HCT116 (cell line): ENCODE data around the gene NMS. TPM values are rescaled to one million over a fixed set of nuclear protein-coding genes. Genes with fewer than 3 reads are reported as not detected.

Source experiments
- ATAC-seq: fragments of 200-7000 bp; cut with Tn5 transposase; 2 replicates; pipeline ENCODE4 v1.9.1; 2020; ENCODE audit warnings: mild to moderate bottlenecking, moderate library complexity
- BruUV-seq: library from RNA; stranded (reverse); fragments of 400-500 nt; replicated peaks from 2 replicates; lab custom pipeline; 2021; lab: Mats Ljungman, UMichigan
- CTCF ChIA-PET: fragments of 300-600 bp; sonication (Branson Sonifier 250); formaldehyde crosslinking; loops from one replicate; lab custom pipeline; 2021; ENCODE audit warnings: antibody characterized with exemption; lab: Charles Lee
- POLR2A ChIA-PET: fragments of 300-600, 350-600 bp; sonication (Branson Sonifier 250); formaldehyde crosslinking; loops from one replicate; lab custom pipeline; 2021; ENCODE audit warnings: antibody characterized with exemption; lab: Charles Lee
- RAD21 ChIA-PET, 2 experiments: fragments of 300-600 bp; sonication (Branson Sonifier 250); formaldehyde crosslinking; loops; one replicate each; lab custom pipeline; 2023; ENCODE audit warnings: low total read pairs in 2 of 2; ENCODE audit not compliant: uncharacterized antibody in 2 of 2, unreplicated experiment in 2 of 2, low non-redundant PET in 1 of 2; lab: Charles Lee
- DNase-seq: peaks from one replicate; pipeline ENCODE4 v3.0.0-alpha.2; 2010; ENCODE audit warnings: low read depth, low spot score
- H2AFZ ChIP-seq: fragments of 200-600 bp; shearing (Covaris generic), sonication (generic); 2 replicates; pipeline ENCODE4 v1.6.1; 2017; ENCODE audit warnings: low read depth, mixed run types, mixed read lengths, antibody characterized with exemption, low read length; ENCODE audit not compliant: poor library complexity, severe bottlenecking
- H3K27ac ChIP-seq: 2 replicates; pipeline ENCODE4 v1.5.1; 2012; ENCODE audit warnings: low read depth, low read length
- H3K27me3 ChIP-seq: fragments of 200-600 bp; sonication (generic); 2 replicates; pipeline ENCODE4 v1.6.1; 2016; ENCODE audit warnings: mixed run types, low read length, mixed read lengths; ENCODE audit not compliant: insufficient read depth
- H3K36me3 ChIP-seq, 2 experiments: fragments of 200-500 bp in 1 of 2; fragments of 200-600 bp in 1 of 2; sonication (Bioruptor generic) in 1 of 2; sonication (generic) in 1 of 2; 2 replicates each; pipeline versions ENCODE4 v1.5.1 to v1.6.1; 2014 to 2016; ENCODE audit warnings: low read length in 2 of 2, inconsistent platforms in 1 of 2, mixed read lengths in 1 of 2, mixed run types in 1 of 2; ENCODE audit not compliant: insufficient read depth in 2 of 2, control insufficient read depth in 1 of 2
- H3K4me1 ChIP-seq, 2 experiments: fragments of 200-600 bp in 1 of 2; sonication (generic) in 1 of 2; 2 replicates each; pipeline versions ENCODE4 v1.5.1 to v1.6.1; 2012 to 2017; ENCODE audit warnings: low read length in 2 of 2, inconsistent platforms in 1 of 2, mild to moderate bottlenecking in 1 of 2, mixed read lengths in 1 of 2, mixed run types in 1 of 2, moderate library complexity in 1 of 2; ENCODE audit not compliant: insufficient read depth in 2 of 2, control insufficient read depth in 1 of 2
- H3K4me2 ChIP-seq: fragments of 200-600 bp; sonication (generic); 2 replicates; pipeline ENCODE4 v1.6.1; 2017; ENCODE audit warnings: mixed run types, low read length, mixed read lengths
- H3K4me3 ChIP-seq, 2 experiments: fragments of 200-600 bp in 1 of 2; sonication (generic) in 1 of 2; replicated peaks in 1 of 2; 2 replicates each; pipeline ENCODE4 v1.5.1; 2011 to 2016; ENCODE audit warnings: low read length in 2 of 2, control low read depth in 1 of 2, low read depth in 1 of 2, mild to moderate bottlenecking in 1 of 2, mixed read lengths in 1 of 2, mixed run types in 1 of 2
- H3K79me2 ChIP-seq: fragments of 200-600 bp; sonication (generic); 2 replicates; pipeline ENCODE4 v1.6.1; 2017; ENCODE audit warnings: mild to moderate bottlenecking, mixed run types, low read length, moderate library complexity, mixed read lengths; ENCODE audit not compliant: insufficient read depth
- H3K9ac ChIP-seq: fragments of 200-600 bp; sonication (generic); 2 replicates; pipeline ENCODE4 v1.6.1; 2016; ENCODE audit warnings: low read length, mixed read lengths
- H3K9me2 ChIP-seq: fragments of 200-600 bp; sonication (generic), shearing (Covaris generic); 2 replicates; pipeline ENCODE4 v1.6.1; 2017; ENCODE audit warnings: mixed run types, mild to moderate bottlenecking, moderate library complexity; ENCODE audit not compliant: insufficient read depth
- H3K9me3 ChIP-seq, 2 experiments: fragments of 200-500 bp in 1 of 2; fragments of 200-600 bp in 1 of 2; sonication (Bioruptor generic) in 1 of 2; sonication (generic) in 1 of 2; 2 replicates each; pipeline ENCODE4 v1.6.1; 2014 to 2017; ENCODE audit warnings: low read length in 2 of 2, mixed read lengths in 2 of 2, inconsistent platforms in 1 of 2, low read depth in 1 of 2, mild to moderate bottlenecking in 1 of 2, mixed run types in 1 of 2, moderate library complexity in 1 of 2; ENCODE audit not compliant: control insufficient read depth in 1 of 2, insufficient read depth in 1 of 2
- H4K20me1 ChIP-seq: fragments of 200-600 bp; sonication (generic), shearing (Covaris generic); 2 replicates; pipeline ENCODE4 v1.6.1; 2017; ENCODE audit warnings: mixed run types, mild to moderate bottlenecking, moderate library complexity; ENCODE audit not compliant: insufficient read depth
- CBX3 ChIP-seq: IDR thresholded peaks from 2 replicates; pipeline ENCODE4 v1.6.1; 2012; ENCODE audit warnings: low read depth
- CEBPB ChIP-seq: IDR thresholded peaks from 2 replicates; pipeline ENCODE4 v1.6.1; 2012; ENCODE audit warnings: low read depth
- ELF1 ChIP-seq: IDR thresholded peaks from 2 replicates; pipeline ENCODE4 v1.6.1; 2012; ENCODE audit warnings: low read depth, borderline replicate concordance
- EZH2 ChIP-seq: fragments of 200-600 bp; sonication (generic); IDR thresholded peaks from 2 replicates; pipeline ENCODE4 v1.6.1; 2017; ENCODE audit warnings: antibody characterized with exemption, mixed run types
- EZH2phosphoT487 ChIP-seq: fragments of 200-600 bp; IDR thresholded peaks from 2 replicates; pipeline ENCODE4 v1.6.1; 2018; ENCODE audit warnings: antibody characterized with exemption, borderline replicate concordance
- FOSL1 ChIP-seq: IDR thresholded peaks from 2 replicates; pipeline ENCODE4 v1.6.1; 2012; ENCODE audit warnings: low read depth
- JUND ChIP-seq: IDR thresholded peaks from 2 replicates; pipeline ENCODE4 v1.6.1; 2012
- MAX ChIP-seq: IDR thresholded peaks from 2 replicates; pipeline ENCODE4 v1.6.1; 2012
- POLR2A ChIP-seq: IDR thresholded peaks from 2 replicates; pipeline ENCODE4 v1.7.0; 2011; ENCODE audit warnings: borderline replicate concordance; ENCODE audit not compliant: insufficient read depth, insufficient read length; ENCODE audit errors: extremely low read depth
- POLR2AphosphoS5 ChIP-seq: IDR thresholded peaks from 2 replicates; pipeline ENCODE4 v1.6.1; 2011; ENCODE audit warnings: mild to moderate bottlenecking, low read depth, low read length, moderate library complexity
- RAD21 ChIP-seq: IDR thresholded peaks from 2 replicates; pipeline ENCODE4 v1.6.1; 2012; ENCODE audit warnings: low read depth, mild to moderate bottlenecking
- SIN3A ChIP-seq: IDR thresholded peaks from 2 replicates; pipeline ENCODE4 v1.6.1; 2012; ENCODE audit warnings: low read depth
- SRF ChIP-seq: IDR thresholded peaks from 2 replicates; pipeline ENCODE4 v1.6.1; 2012; ENCODE audit warnings: low read depth
- TCF7L2 ChIP-seq: IDR thresholded peaks from 2 replicates; pipeline ENCODE4 v1.7.0; 2011; ENCODE audit warnings: borderline replicate concordance, inconsistent platforms; ENCODE audit not compliant: insufficient read depth, insufficient read length; ENCODE audit errors: extremely low read depth
- YY1 ChIP-seq: IDR thresholded peaks from 2 replicates; pipeline ENCODE4 v1.6.1; 2011; ENCODE audit warnings: low read length, low read depth, moderate library complexity, mild to moderate bottlenecking; ENCODE audit not compliant: insufficient replicate concordance; ENCODE audit errors: extremely low read depth
- ZFX ChIP-seq: fragments of 450-650 bp; IDR thresholded peaks from 2 replicates; pipeline ENCODE4 v1.6.1; 2017
- intact Hi-C: fragments of 100-400 bp; cut with micrococcal nuclease; formaldehyde crosslinking; loops from 2 replicates; pipeline ENCODE4 v1.10.0; 2022
- total RNA-seq: library from RNA; stranded (reverse); gene quantifications from one replicate; pipeline ENCODE4 v1.2.1, GENCODE V29; 2021; ENCODE audit not compliant: unreplicated experiment
- TF ChIP-seq, protein P1 (sequence below): IDR thresholded peaks from 2 replicates; pipeline ENCODE4 v1.6.1; 2012; ENCODE audit warnings: low read depth
- TF ChIP-seq, protein P2 (sequence below): IDR thresholded peaks from 2 replicates; pipeline ENCODE4 v1.6.1; 2012
- TF ChIP-seq, protein P3 (sequence below), 3 experiments: fragments of 200-600 bp in 1 of 3; sonication (generic) in 1 of 3; IDR thresholded peaks in 2 of 3; conservative IDR thresholded peaks in 1 of 3; 2 replicates each; pipeline ENCODE4 v1.5.1; 2012 to 2017; ENCODE audit warnings: low read depth in 2 of 3, low read length in 2 of 3, antibody characterized with exemption in 1 of 3, borderline replicate concordance in 1 of 3, control low read depth in 1 of 3, mild to moderate bottlenecking in 1 of 3, mixed read lengths in 1 of 3, mixed run types in 1 of 3, moderate library complexity in 1 of 3; ENCODE audit not compliant: insufficient read depth in 1 of 3

NMS gene
- total RNA-seq, 1 experiment from 2014 or later: not detected

GRCh38 chr2:100517556-100517955 lies 47.3 kb downstream of the NMS start:
- H3K4me1 ChIP-seq: peaks cover 0 to 2% of the 10 kb centered on the region in 2 experiments; a peak in 1 of 4 replicates
- H3K9me2 ChIP-seq: no peaks in the 10 kb centered on the region
- no peak for TF ChIP-seq CBX3
- TF ChIP-seq RAD21: no peak
- no peak for TF ChIP-seq TCF7L2
- no peak for TF ChIP-seq CEBPB
- TF ChIP-seq, protein P1, sequence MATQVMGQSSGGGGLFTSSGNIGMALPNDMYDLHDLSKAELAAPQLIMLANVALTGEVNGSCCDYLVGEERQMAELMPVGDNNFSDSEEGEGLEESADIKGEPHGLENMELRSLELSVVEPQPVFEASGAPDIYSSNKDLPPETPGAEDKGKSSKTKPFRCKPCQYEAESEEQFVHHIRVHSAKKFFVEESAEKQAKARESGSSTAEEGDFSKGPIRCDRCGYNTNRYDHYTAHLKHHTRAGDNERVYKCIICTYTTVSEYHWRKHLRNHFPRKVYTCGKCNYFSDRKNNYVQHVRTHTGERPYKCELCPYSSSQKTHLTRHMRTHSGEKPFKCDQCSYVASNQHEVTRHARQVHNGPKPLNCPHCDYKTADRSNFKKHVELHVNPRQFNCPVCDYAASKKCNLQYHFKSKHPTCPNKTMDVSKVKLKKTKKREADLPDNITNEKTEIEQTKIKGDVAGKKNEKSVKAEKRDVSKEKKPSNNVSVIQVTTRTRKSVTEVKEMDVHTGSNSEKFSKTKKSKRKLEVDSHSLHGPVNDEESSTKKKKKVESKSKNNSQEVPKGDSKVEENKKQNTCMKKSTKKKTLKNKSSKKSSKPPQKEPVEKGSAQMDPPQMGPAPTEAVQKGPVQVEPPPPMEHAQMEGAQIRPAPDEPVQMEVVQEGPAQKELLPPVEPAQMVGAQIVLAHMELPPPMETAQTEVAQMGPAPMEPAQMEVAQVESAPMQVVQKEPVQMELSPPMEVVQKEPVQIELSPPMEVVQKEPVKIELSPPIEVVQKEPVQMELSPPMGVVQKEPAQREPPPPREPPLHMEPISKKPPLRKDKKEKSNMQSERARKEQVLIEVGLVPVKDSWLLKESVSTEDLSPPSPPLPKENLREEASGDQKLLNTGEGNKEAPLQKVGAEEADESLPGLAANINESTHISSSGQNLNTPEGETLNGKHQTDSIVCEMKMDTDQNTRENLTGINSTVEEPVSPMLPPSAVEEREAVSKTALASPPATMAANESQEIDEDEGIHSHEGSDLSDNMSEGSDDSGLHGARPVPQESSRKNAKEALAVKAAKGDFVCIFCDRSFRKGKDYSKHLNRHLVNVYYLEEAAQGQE: no peak
- TF ChIP-seq SRF: no peak
- TF ChIP-seq YY1: no peak
- TF ChIP-seq POLR2AphosphoS5: no peak
- TF ChIP-seq, protein P2, sequence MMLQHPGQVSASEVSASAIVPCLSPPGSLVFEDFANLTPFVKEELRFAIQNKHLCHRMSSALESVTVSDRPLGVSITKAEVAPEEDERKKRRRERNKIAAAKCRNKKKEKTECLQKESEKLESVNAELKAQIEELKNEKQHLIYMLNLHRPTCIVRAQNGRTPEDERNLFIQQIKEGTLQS: no peak
- no peak for TF ChIP-seq POLR2A
- no peak for TF ChIP-seq EZH2phosphoT487
- no peak for TF ChIP-seq MAX
- no peak for TF ChIP-seq EZH2
- TF ChIP-seq SIN3A: no peak
- TF ChIP-seq, protein P3, sequence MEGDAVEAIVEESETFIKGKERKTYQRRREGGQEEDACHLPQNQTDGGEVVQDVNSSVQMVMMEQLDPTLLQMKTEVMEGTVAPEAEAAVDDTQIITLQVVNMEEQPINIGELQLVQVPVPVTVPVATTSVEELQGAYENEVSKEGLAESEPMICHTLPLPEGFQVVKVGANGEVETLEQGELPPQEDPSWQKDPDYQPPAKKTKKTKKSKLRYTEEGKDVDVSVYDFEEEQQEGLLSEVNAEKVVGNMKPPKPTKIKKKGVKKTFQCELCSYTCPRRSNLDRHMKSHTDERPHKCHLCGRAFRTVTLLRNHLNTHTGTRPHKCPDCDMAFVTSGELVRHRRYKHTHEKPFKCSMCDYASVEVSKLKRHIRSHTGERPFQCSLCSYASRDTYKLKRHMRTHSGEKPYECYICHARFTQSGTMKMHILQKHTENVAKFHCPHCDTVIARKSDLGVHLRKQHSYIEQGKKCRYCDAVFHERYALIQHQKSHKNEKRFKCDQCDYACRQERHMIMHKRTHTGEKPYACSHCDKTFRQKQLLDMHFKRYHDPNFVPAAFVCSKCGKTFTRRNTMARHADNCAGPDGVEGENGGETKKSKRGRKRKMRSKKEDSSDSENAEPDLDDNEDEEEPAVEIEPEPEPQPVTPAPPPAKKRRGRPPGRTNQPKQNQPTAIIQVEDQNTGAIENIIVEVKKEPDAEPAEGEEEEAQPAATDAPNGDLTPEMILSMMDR (IDR thresholded peaks at IDR 0.05 in 2 of 3, conservative IDR thresholded peaks at IDR 0.05 in 1 of 3; ENCODE audit: borderline replicate concordance in 1 of 3, insufficient read depth in 1 of 3, low read depth in 2 of 3, low read length in 2 of 3): no peak
- TF ChIP-seq ZFX: no peak
- no peak for TF ChIP-seq ELF1
- TF ChIP-seq FOSL1: no peak
- no peak for TF ChIP-seq JUND
- H3K79me2 ChIP-seq: no peaks in the 10 kb centered on the region
- H3K27me3 ChIP-seq: no peaks in the 10 kb centered on the region
- no peak overlapping the region for H3K27ac ChIP-seq
- DNase-seq: no peak
- RAD21 ChIA-PET: no interaction called here
- no peaks in the 10 kb centered on the region for H4K20me1 ChIP-seq
- intact Hi-C loops: no loop called here
- BruUV-seq: no TSS peak
- no peak overlapping the region for H2AFZ ChIP-seq
- H3K9ac ChIP-seq: no peak overlapping the region
- CTCF ChIA-PET: no interaction called here
- POLR2A ChIA-PET: no interaction called here
- H3K9me3 ChIP-seq: no peaks in the 10 kb centered on the region
- H3K4me2 ChIP-seq: no peak overlapping the region
- H3K36me3 ChIP-seq: no peaks in the 10 kb centered on the region
- H3K4me3 ChIP-seq: no peak overlapping the region
- no peak for ATAC-seq
